ENCODE results near the gene NRL.

DNA sequence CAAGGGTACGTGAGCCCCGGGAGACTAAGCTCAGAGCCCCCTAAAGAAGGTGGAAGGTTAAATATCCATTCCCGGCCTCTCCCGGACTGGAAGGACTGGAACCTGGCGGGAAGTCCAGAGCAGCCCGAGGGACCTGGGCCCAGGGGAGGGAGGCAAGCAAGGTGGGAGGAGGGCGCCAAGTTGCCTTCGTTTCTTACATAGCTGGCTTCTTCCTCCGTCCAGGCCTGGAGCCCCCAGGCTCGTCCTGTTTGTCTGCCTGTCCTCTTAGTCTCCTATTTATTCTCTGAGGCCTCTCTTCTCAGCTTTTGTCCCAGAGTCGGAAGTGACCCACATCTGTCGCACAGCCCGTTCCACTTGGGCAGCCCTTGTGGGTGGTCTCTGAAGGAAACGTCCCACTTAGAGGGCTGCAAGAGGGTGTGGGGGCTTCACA lies 19.9 kb downstream of the NRL start:
- TF ChIP-seq, protein P1, sequence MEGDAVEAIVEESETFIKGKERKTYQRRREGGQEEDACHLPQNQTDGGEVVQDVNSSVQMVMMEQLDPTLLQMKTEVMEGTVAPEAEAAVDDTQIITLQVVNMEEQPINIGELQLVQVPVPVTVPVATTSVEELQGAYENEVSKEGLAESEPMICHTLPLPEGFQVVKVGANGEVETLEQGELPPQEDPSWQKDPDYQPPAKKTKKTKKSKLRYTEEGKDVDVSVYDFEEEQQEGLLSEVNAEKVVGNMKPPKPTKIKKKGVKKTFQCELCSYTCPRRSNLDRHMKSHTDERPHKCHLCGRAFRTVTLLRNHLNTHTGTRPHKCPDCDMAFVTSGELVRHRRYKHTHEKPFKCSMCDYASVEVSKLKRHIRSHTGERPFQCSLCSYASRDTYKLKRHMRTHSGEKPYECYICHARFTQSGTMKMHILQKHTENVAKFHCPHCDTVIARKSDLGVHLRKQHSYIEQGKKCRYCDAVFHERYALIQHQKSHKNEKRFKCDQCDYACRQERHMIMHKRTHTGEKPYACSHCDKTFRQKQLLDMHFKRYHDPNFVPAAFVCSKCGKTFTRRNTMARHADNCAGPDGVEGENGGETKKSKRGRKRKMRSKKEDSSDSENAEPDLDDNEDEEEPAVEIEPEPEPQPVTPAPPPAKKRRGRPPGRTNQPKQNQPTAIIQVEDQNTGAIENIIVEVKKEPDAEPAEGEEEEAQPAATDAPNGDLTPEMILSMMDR (IDR thresholded peaks at IDR 0.05), result no peak
- TF ChIP-seq EP300 (IDR thresholded peaks at IDR 0.05) (no peak), POLR2AphosphoS5 (IDR thresholded peaks at IDR 0.05) (no peak), POLR2A (IDR thresholded peaks at IDR 0.05) (no peak)
